ENCODE measurements around the gene IL1RAPL1.

Gene IL1RAPL1

GRCh38 chrX:29671421-29671820 lies 1084.2 kb downstream of the IL1RAPL1 start:
- peak; percentile 69 for ATAC-seq
- TF ChIP-seq ISL1 (CRISPR knock-in tag; IDR thresholded peaks at IDR 0.05) (no peak), TCF4 (CRISPR knock-in tag; IDR thresholded peaks at IDR 0.05; ENCODE audit: borderline replicate concordance) (no peak), ZFP30 (CRISPR knock-in tag; IDR thresholded peaks at IDR 0.05) (no peak), ARNTL (CRISPR knock-in tag; IDR thresholded peaks at IDR 0.05; ENCODE audit: borderline replicate concordance, low read depth) (no peak), RARB (CRISPR knock-in tag; IDR thresholded peaks at IDR 0.05) (no peak), TSHZ2 (CRISPR knock-in tag; IDR thresholded peaks at IDR 0.05) (no peak), ZC3H10 (CRISPR knock-in tag; IDR thresholded peaks at IDR 0.05) (no peak), ZNF8 (CRISPR knock-in tag; IDR thresholded peaks at IDR 0.05) (no peak), CSDC2 (CRISPR knock-in tag; IDR thresholded peaks at IDR 0.05) (no peak), ESRRG (CRISPR knock-in tag; IDR thresholded peaks at IDR 0.05) (no peak), CSRNP3 (CRISPR knock-in tag; IDR thresholded peaks at IDR 0.05) (no peak), ZFP3 (CRISPR knock-in tag; IDR thresholded peaks at IDR 0.05) (no peak), SNAI2 (CRISPR knock-in tag; IDR thresholded peaks at IDR 0.05) (no peak), ZNF565 (CRISPR knock-in tag; conservative IDR thresholded peaks at IDR 0.05; ENCODE audit: low read depth) (no peak), TOX (CRISPR knock-in tag; IDR thresholded peaks at IDR 0.05; ENCODE audit: borderline replicate concordance) (no peak)
- TF ChIP-seq, protein P1, sequence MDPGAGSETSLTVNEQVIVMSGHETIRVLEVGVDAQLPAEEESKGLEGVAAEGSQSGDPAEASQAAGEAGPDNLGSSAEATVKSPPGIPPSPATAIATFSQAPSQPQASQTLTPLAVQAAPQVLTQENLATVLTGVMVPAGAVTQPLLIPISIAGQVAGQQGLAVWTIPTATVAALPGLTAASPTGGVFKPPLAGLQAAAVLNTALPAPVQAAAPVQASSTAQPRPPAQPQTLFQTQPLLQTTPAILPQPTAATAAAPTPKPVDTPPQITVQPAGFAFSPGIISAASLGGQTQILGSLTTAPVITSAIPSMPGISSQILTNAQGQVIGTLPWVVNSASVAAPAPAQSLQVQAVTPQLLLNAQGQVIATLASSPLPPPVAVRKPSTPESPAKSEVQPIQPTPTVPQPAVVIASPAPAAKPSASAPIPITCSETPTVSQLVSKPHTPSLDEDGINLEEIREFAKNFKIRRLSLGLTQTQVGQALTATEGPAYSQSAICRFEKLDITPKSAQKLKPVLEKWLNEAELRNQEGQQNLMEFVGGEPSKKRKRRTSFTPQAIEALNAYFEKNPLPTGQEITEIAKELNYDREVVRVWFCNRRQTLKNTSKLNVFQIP (CRISPR knock-in tag; IDR thresholded peaks at IDR 0.05; ENCODE audit: borderline replicate concordance, low read depth): no peak
- TF ChIP-seq, protein P2, sequence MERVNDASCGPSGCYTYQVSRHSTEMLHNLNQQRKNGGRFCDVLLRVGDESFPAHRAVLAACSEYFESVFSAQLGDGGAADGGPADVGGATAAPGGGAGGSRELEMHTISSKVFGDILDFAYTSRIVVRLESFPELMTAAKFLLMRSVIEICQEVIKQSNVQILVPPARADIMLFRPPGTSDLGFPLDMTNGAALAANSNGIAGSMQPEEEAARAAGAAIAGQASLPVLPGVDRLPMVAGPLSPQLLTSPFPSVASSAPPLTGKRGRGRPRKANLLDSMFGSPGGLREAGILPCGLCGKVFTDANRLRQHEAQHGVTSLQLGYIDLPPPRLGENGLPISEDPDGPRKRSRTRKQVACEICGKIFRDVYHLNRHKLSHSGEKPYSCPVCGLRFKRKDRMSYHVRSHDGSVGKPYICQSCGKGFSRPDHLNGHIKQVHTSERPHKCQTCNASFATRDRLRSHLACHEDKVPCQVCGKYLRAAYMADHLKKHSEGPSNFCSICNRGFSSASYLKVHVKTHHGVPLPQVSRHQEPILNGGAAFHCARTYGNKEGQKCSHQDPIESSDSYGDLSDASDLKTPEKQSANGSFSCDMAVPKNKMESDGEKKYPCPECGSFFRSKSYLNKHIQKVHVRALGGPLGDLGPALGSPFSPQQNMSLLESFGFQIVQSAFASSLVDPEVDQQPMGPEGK (CRISPR knock-in tag; IDR thresholded peaks at IDR 0.05; ENCODE audit: borderline replicate concordance): no peak

- TF ChIP-seq ZFP30 (CRISPR knock-in tag; IDR thresholded peaks at IDR 0.05): no peak
- TF ChIP-seq TCF4 (CRISPR knock-in tag; IDR thresholded peaks at IDR 0.05; ENCODE audit: borderline replicate concordance): no peak
- TF ChIP-seq, protein P3, sequence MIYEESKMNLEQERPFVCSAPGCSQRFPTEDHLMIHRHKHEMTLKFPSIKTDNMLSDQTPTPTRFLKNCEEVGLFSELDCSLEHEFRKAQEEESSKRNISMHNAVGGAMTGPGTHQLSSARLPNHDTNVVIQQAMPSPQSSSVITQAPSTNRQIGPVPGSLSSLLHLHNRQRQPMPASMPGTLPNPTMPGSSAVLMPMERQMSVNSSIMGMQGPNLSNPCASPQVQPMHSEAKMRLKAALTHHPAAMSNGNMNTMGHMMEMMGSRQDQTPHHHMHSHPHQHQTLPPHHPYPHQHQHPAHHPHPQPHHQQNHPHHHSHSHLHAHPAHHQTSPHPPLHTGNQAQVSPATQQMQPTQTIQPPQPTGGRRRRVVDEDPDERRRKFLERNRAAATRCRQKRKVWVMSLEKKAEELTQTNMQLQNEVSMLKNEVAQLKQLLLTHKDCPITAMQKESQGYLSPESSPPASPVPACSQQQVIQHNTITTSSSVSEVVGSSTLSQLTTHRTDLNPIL (CRISPR knock-in tag; IDR thresholded peaks at IDR 0.05; ENCODE audit: low read depth): no peak
- no peak for TF ChIP-seq OSR1 (CRISPR knock-in tag; IDR thresholded peaks at IDR 0.05)
- no peak for TF ChIP-seq ZNF70 (CRISPR knock-in tag; IDR thresholded peaks at IDR 0.05)
- no peak for TF ChIP-seq PPARA (CRISPR knock-in tag; IDR thresholded peaks at IDR 0.05; ENCODE audit: borderline replicate concordance)
- no peak for TF ChIP-seq ARNTL (CRISPR knock-in tag; IDR thresholded peaks at IDR 0.05; ENCODE audit: borderline replicate concordance, low read depth)
- ATAC-seq: peak; percentile 97
Observed at GRCh38 chrX:29687687-29688086, 1100.4 kb downstream of the IL1RAPL1 start.

GRCh38 chrX:29690061-29690460 lies 1102.8 kb downstream of the IL1RAPL1 start:
- ATAC-seq: no peak
- no peak for TF ChIP-seq ZFP30 (CRISPR knock-in tag; IDR thresholded peaks at IDR 0.05)
- TF ChIP-seq CSDC2 (CRISPR knock-in tag; IDR thresholded peaks at IDR 0.05): no peak
- TF ChIP-seq, protein P2 (CRISPR knock-in tag; IDR thresholded peaks at IDR 0.05; ENCODE audit: borderline replicate concordance): no peak
- TF ChIP-seq ZFP3 (CRISPR knock-in tag; IDR thresholded peaks at IDR 0.05): no peak
- no peak for TF ChIP-seq CSRNP3 (CRISPR knock-in tag; IDR thresholded peaks at IDR 0.05)
- TF ChIP-seq SNAI2 (CRISPR knock-in tag; IDR thresholded peaks at IDR 0.05): no peak
- TF ChIP-seq ZNF70 (CRISPR knock-in tag; IDR thresholded peaks at IDR 0.05): no peak
- TF ChIP-seq ZC3H10 (CRISPR knock-in tag; IDR thresholded peaks at IDR 0.05): no peak

All from SK-N-SH treated with all-trans-retinoic acid at 6 μM for 48 hours (cell line).